GM23338 (cell line): ENCODE results near the gene ESPN. TPM values are rescaled to one million over a fixed set of nuclear protein-coding genes. Genes with fewer than 3 reads are reported as not detected.

Source experiments
- ATAC-seq: fragments of 200-7000 bp; cut with Tn5 transposase; 3 replicates; pipeline ENCODE4 v1.9.1; 2020
- DNase-seq: peaks from one replicate; pipeline ENCODE4 v3.0.0-alpha.2; 2015; ENCODE audit warnings: low spot score
- H2AFZ ChIP-seq: fragments of 200-600 bp; sonication (generic); 2 replicates; pipeline ENCODE4 v1.8.0; 2016; ENCODE audit warnings: antibody characterized with exemption, mild to moderate bottlenecking, moderate library complexity
- H3F3A ChIP-seq: fragments of 200-600 bp; sonication (generic); replicated peaks from 2 replicates; pipeline ENCODE4 v1.8.0; 2017; ENCODE audit warnings: antibody characterized with exemption, mixed run types, low read depth
- H3K27ac ChIP-seq: fragments of 200-600 bp; sonication (generic); 2 replicates; pipeline ENCODE4 v1.6.1; 2016; ENCODE audit warnings: low read depth
- H3K27me3 ChIP-seq: fragments of 200-600 bp; sonication (generic); 2 replicates; pipeline ENCODE4 v1.8.0; 2016; ENCODE audit warnings: mild to moderate bottlenecking, mixed run types, moderate library complexity; ENCODE audit not compliant: insufficient read depth
- H3K36me3 ChIP-seq: fragments of 200-600 bp; sonication (generic); 2 replicates; pipeline ENCODE4 v1.8.0; 2016; ENCODE audit warnings: mild to moderate bottlenecking; ENCODE audit not compliant: insufficient read depth
- H3K4me1 ChIP-seq: fragments of 200-600 bp; sonication (generic); 2 replicates; pipeline ENCODE4 v1.8.0; 2016; ENCODE audit warnings: mild to moderate bottlenecking, moderate library complexity; ENCODE audit not compliant: insufficient read depth
- H3K4me2 ChIP-seq: fragments of 200-600 bp; sonication (generic); 2 replicates; pipeline ENCODE4 v1.7.1; 2017; ENCODE audit warnings: mixed run types
- H3K4me3 ChIP-seq: fragments of 200-600 bp; sonication (generic); 2 replicates; pipeline ENCODE4 v1.6.1; 2016; ENCODE audit warnings: mixed run types
- H3K79me2 ChIP-seq: fragments of 200-600 bp; sonication (generic); replicated peaks from 2 replicates; pipeline ENCODE4 v1.8.0; 2017; ENCODE audit warnings: mild to moderate bottlenecking; ENCODE audit not compliant: insufficient read depth
- H3K9me2 ChIP-seq: fragments of 200-600 bp; sonication (generic); 2 replicates; pipeline ENCODE4 v1.8.0; 2017; ENCODE audit not compliant: insufficient read depth
- H4K20me1 ChIP-seq: fragments of 200-600 bp; sonication (generic); replicated peaks from 2 replicates; pipeline ENCODE4 v1.8.0; 2017; ENCODE audit warnings: mild to moderate bottlenecking; ENCODE audit not compliant: insufficient read depth
- H3K27ac Mint-ChIP-seq: 2 replicates; pipeline ENCODE4 v1.8.0; 2020; ENCODE audit warnings: inconsistent platforms, mild to moderate bottlenecking, moderate library complexity, mixed read lengths
- H3K27me3 Mint-ChIP-seq: 3 replicates; pipeline ENCODE4 v1.8.0; 2022; ENCODE audit warnings: low read depth, mild to moderate bottlenecking, moderate library complexity, mixed read lengths, inconsistent platforms; ENCODE audit not compliant: insufficient read depth, poor library complexity
- H3K36me3 Mint-ChIP-seq: 3 replicates; pipeline ENCODE4 v1.8.0; 2021; ENCODE audit warnings: low read depth, mild to moderate bottlenecking, inconsistent platforms, moderate library complexity, mixed read lengths
- H3K4me1 Mint-ChIP-seq: 3 replicates; pipeline ENCODE4 v1.8.0; 2020; ENCODE audit warnings: mild to moderate bottlenecking, inconsistent platforms, mixed read lengths
- H3K4me3 Mint-ChIP-seq: 3 replicates; pipeline ENCODE4 v1.8.0; 2021; ENCODE audit warnings: moderate library complexity, mild to moderate bottlenecking, inconsistent platforms, mixed read lengths
- H3K9me3 Mint-ChIP-seq: 3 replicates; pipeline ENCODE4 v1.8.0; 2020; ENCODE audit warnings: moderate library complexity, mild to moderate bottlenecking, inconsistent platforms, mixed read lengths
- EZH2 ChIP-seq: fragments of 200-600 bp; sonication (generic); IDR thresholded peaks from one replicate; pipeline ENCODE4 v1.8.0; 2017; ENCODE audit warnings: antibody characterized with exemption, mild to moderate bottlenecking, low read depth; ENCODE audit not compliant: unreplicated experiment
- NANOG ChIP-seq: IDR thresholded peaks from 2 replicates; pipeline ENCODE4 v1.6.1; 2016; ENCODE audit warnings: antibody characterized with exemption, borderline replicate concordance
- STAT1 ChIP-seq: IDR thresholded peaks from one replicate; pipeline ENCODE4 v1.6.1; 2016; ENCODE audit warnings: antibody characterized with exemption; ENCODE audit not compliant: unreplicated experiment
- ZNF114 ChIP-seq: fragments of 250-450 bp; sonication (Bioruptor Pico); IDR thresholded peaks from 2 replicates; pipeline ENCODE4 v1.5.0; 2020; ENCODE audit warnings: mild to moderate bottlenecking, moderate library complexity
- ZNF331 ChIP-seq: fragments of 250-450 bp; sonication (Bioruptor Pico); IDR thresholded peaks from 2 replicates; pipeline ENCODE4 v1.5.0; 2020; ENCODE audit warnings: low read depth, mild to moderate bottlenecking, moderate library complexity
- polyA plus RNA-seq: library from polyadenylated mRNA; unstranded; fragments of >200 nt; fragmentation: Nextera tagmentation; extraction: Ambion mirVana; gene quantifications from 2 replicates; pipeline ENCODE4 v1.2.1, GENCODE V29; 2016
- total RNA-seq: library from RNA; depleted of rRNA; stranded (reverse); fragments of >200 nt; shearing (Covaris generic); gene quantifications from 2 replicates; pipeline ENCODE4 v1.2.3, GENCODE V29; 2014
- TF ChIP-seq, protein P1 (sequence below): IDR thresholded peaks from one replicate; pipeline ENCODE4 v1.6.1; 2018; ENCODE audit warnings: antibody characterized with exemption; ENCODE audit not compliant: unreplicated experiment
- TF ChIP-seq, protein P2 (sequence below), 2 experiments: fragments of 200-600 bp in 1 of 2; sonication (generic) in 1 of 2; conservative IDR thresholded peaks; 2 replicates each; pipeline versions ENCODE4 v1.5.1 to v1.6.1; 2016 to 2017; ENCODE audit warnings: antibody characterized with exemption in 2 of 2, low read depth in 2 of 2, mild to moderate bottlenecking in 2 of 2, moderate library complexity in 1 of 2

ESPN gene
- total and polyA plus RNA-seq, 2 experiments from 2014 or later: 12.2 to 13.6 TPM

DNA sequence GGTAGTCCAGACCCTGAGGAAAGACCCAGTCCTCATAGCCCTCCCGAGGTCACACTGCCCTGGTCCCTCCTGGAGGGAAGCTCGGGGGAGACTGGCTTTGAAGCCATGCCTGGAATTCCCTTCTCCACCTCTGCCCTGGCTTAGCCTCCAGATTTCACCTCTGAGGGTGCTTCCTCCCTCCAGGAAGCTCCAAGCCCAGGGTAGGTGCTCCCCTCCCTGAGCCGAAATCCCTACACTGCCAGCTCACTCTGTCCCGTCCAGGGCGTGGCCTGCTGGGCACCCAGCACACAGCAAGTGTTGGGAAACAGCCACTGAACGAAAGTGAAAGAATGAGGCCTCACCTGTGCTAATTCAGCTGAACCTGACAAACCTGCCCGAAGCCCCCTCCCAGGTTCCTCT lies 47.4 kb downstream of the ESPN start:
- DNase-seq: no peak
- Histone ChIP-seq H3K4me1 (peaks cover 16% of the 10 kb centered on the region; the same call in 1 of the 2 replicates), H3K4me2 (peak overlapping the region; percentile 87; the same call in 1 of the 2 replicates), H3K27ac (no peak overlapping the region), H3K9me2 (no peaks in the 10 kb centered on the region), H3K36me3 (no peaks in the 10 kb centered on the region), H3K27me3 (no peaks in the 10 kb centered on the region), H2AFZ (no peak overlapping the region), H3K4me3 (peak overlapping the region; percentile 74; the same call in 1 of the 2 replicates), H4K20me1 (peaks cover 3% of the 10 kb centered on the region; the same call in 1 of the 2 replicates), H3K79me2 (no peaks in the 10 kb centered on the region), H3F3A (peaks cover 30% of the 10 kb centered on the region; the same call in 1 of the 2 replicates)
- Mint-ChIP-seq H3K36me3 (peaks cover 33% of the 10 kb centered on the region), H3K27ac (no peak overlapping the region), H3K4me1 (peaks cover 31% of the 10 kb centered on the region), H3K27me3 (peaks cover 8% of the 10 kb centered on the region), H3K4me3 (peak overlapping the region; percentile 70; the same call in 2 of the 3 replicates), H3K9me3 (no peaks in the 10 kb centered on the region; the same call in 2 of the 3 replicates)
- no peak for ATAC-seq
- TF ChIP-seq NANOG (no peak), ZNF114 (CRISPR knock-in tag) (no peak), EZH2 (no peak), STAT1 (no peak)
- TF ChIP-seq, protein P1, sequence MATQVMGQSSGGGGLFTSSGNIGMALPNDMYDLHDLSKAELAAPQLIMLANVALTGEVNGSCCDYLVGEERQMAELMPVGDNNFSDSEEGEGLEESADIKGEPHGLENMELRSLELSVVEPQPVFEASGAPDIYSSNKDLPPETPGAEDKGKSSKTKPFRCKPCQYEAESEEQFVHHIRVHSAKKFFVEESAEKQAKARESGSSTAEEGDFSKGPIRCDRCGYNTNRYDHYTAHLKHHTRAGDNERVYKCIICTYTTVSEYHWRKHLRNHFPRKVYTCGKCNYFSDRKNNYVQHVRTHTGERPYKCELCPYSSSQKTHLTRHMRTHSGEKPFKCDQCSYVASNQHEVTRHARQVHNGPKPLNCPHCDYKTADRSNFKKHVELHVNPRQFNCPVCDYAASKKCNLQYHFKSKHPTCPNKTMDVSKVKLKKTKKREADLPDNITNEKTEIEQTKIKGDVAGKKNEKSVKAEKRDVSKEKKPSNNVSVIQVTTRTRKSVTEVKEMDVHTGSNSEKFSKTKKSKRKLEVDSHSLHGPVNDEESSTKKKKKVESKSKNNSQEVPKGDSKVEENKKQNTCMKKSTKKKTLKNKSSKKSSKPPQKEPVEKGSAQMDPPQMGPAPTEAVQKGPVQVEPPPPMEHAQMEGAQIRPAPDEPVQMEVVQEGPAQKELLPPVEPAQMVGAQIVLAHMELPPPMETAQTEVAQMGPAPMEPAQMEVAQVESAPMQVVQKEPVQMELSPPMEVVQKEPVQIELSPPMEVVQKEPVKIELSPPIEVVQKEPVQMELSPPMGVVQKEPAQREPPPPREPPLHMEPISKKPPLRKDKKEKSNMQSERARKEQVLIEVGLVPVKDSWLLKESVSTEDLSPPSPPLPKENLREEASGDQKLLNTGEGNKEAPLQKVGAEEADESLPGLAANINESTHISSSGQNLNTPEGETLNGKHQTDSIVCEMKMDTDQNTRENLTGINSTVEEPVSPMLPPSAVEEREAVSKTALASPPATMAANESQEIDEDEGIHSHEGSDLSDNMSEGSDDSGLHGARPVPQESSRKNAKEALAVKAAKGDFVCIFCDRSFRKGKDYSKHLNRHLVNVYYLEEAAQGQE: no peak

DNA sequence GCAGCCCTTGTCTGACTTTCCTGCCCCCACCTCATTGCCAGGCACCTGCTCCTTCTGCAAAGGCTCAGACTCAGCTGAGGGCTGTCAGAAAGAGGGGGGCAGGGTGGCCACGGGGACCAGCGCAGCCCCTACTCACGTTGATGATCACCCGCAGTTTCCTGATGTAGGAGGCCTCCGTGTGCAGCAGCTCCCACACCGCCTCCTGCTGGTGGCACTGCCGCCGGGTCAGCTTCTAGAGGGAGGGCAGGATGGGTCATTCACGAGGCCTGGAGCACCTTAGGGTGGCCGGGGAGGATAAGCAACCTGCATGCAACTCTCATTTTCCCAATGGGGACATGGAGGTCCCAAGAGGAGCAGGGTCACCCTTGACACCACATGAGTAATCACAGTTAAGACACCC lies 47.8 kb downstream of the ESPN start:
- Histone ChIP-seq H3K27ac (no peak overlapping the region), H3K27me3 (no peaks in the 10 kb centered on the region), H2AFZ (no peak overlapping the region), H3K79me2 (no peaks in the 10 kb centered on the region), H3K9me2 (no peaks in the 10 kb centered on the region), H3K4me1 (peaks cover 20% of the 10 kb centered on the region; the same call in 1 of the 2 replicates), H3K4me3 (no peak overlapping the region), H3F3A (peaks cover 31% of the 10 kb centered on the region; the same call in 1 of the 2 replicates), H3K36me3 (no peaks in the 10 kb centered on the region), H4K20me1 (peaks cover 5% of the 10 kb centered on the region), H3K4me2 (no peak overlapping the region)
- H3K4me1 Mint-ChIP-seq: peaks cover 35% of the 10 kb centered on the region
- H3K27ac Mint-ChIP-seq: no peak overlapping the region
- peaks cover 32% of the 10 kb centered on the region for H3K36me3 Mint-ChIP-seq
- TF ChIP-seq ZNF114 (CRISPR knock-in tag): no peak
- TF ChIP-seq ZNF331: no peak
- TF ChIP-seq NANOG: no peak
- TF ChIP-seq, protein P2, sequence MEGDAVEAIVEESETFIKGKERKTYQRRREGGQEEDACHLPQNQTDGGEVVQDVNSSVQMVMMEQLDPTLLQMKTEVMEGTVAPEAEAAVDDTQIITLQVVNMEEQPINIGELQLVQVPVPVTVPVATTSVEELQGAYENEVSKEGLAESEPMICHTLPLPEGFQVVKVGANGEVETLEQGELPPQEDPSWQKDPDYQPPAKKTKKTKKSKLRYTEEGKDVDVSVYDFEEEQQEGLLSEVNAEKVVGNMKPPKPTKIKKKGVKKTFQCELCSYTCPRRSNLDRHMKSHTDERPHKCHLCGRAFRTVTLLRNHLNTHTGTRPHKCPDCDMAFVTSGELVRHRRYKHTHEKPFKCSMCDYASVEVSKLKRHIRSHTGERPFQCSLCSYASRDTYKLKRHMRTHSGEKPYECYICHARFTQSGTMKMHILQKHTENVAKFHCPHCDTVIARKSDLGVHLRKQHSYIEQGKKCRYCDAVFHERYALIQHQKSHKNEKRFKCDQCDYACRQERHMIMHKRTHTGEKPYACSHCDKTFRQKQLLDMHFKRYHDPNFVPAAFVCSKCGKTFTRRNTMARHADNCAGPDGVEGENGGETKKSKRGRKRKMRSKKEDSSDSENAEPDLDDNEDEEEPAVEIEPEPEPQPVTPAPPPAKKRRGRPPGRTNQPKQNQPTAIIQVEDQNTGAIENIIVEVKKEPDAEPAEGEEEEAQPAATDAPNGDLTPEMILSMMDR (conservative IDR thresholded peaks at IDR 0.05; ENCODE audit: low read depth in 2 of 2): peak; percentile 73 to 77
- no peaks in the 10 kb centered on the region; the same call in 2 of the 3 replicates for H3K9me3 Mint-ChIP-seq
- DNase-seq: no peak
- no peak for ATAC-seq
- H3K27me3 Mint-ChIP-seq: peaks cover 8% of the 10 kb centered on the region
- H3K4me3 Mint-ChIP-seq: no peak overlapping the region; the same call in 2 of the 3 replicates
